ENCODE results near the gene TICAM2.

DNA sequence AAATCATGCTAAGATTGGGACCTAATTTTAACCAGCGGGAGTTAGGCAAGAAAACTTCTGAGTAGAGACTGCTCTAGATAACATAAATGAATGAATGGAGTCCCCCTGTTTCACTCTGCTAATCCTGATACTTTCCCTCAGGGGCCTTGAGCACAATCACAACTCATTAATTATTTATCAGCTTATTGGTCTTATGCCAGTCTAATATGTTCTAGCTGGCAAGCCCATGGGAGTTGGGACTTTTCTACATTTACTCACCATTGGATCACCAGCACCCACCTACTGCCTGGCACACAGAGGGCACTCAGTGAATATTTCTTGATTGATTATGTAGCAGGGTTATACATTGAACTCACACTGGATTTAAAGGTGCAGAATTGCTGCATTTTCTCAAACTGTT is 37.1 kb upstream of the TICAM2 start:
- TF ChIP-seq CTCF (tag by site-specific recombination; IDR thresholded peaks at IDR 0.05), result no peak
- TF ChIP-seq, protein P1, sequence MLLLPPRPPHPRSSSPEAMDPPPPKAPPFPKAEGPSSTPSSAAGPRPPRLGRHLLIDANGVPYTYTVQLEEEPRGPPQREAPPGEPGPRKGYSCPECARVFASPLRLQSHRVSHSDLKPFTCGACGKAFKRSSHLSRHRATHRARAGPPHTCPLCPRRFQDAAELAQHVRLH (tag by site-specific recombination; IDR thresholded peaks at IDR 0.05), result no peak

Data from HEK293 (cell line).